ENCODE results near the gene EMC10.
"Not testable (repeated sequence)": the region's sequence is repeated elsewhere in the genome, so short reads cannot be mapped to it uniquely, and the experiment has no call there.

- not testable (repeated sequence) for TF ChIP-seq CTCF (conservative IDR thresholded peaks at IDR 0.05; ENCODE audit: low read depth, low read length); EZH2 (IDR thresholded peaks at IDR 0.05; ENCODE audit: low read length, unreplicated experiment)
Observed at GRCh38 chr19:50528052-50528451, 51.7 kb downstream of the EMC10 start.
